ENCODE results near the gene KCNQ1. TPM values are rescaled to one million over a fixed set of nuclear protein-coding genes. Genes with fewer than 3 reads are reported as not detected.

KCNQ1 gene
- total and polyA plus RNA-seq, 9 of the 15 experiments (the other 6 are each of a cell fraction or from before 2014, with no cell fraction given): 0.44 TPM; not detected in 8

DNA sequence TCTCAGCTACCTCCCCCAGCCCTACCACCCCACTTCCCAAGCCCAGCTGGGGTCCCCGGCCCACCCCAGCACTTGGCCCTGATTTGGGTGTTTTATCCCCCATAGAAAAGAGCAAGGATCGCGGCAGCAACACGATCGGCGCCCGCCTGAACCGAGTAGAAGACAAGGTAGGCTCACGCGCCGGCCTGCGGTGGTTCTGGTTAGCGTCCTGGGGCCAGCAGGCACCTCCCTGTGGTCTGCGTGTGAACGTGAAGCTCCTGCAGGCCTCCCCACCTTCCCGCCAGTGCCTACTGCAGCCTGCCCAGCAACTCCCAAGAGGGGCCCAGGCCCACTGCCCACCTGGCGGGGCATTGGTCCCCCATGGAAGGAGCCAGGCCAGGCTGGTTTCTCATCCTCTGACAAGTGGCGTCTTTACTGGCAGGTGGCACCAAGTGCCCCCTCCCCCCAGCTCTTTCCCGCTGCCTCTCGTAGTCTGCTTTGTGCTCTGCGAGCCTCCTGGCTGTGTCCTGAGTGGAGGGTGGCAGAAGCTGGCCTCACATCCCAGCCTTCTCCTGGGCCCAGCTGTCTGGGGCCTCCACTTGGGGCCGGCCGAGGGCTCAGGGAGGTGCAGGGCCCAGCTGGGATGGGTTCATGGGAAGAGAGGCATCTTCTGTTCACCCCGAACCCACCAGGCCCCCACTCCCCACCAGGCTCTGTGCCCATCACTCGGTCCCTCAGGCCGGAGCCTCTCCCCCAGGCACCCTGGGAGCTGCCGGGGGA lies 333.2 kb downstream of the KCNQ1 start (continued):
- TF ChIP-seq, protein P1, sequence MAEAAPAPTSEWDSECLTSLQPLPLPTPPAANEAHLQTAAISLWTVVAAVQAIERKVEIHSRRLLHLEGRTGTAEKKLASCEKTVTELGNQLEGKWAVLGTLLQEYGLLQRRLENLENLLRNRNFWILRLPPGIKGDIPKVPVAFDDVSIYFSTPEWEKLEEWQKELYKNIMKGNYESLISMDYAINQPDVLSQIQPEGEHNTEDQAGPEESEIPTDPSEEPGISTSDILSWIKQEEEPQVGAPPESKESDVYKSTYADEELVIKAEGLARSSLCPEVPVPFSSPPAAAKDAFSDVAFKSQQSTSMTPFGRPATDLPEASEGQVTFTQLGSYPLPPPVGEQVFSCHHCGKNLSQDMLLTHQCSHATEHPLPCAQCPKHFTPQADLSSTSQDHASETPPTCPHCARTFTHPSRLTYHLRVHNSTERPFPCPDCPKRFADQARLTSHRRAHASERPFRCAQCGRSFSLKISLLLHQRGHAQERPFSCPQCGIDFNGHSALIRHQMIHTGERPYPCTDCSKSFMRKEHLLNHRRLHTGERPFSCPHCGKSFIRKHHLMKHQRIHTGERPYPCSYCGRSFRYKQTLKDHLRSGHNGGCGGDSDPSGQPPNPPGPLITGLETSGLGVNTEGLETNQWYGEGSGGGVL (CRISPR knock-in tag; IDR thresholded peaks at IDR 0.05): no peak
- TF ChIP-seq HMGN3 (IDR thresholded peaks at IDR 0.05; ENCODE audit: borderline replicate concordance, extremely low read depth, insufficient read length, low read depth, low read length) (no peak), ETV5 (CRISPR knock-in tag; IDR thresholded peaks at IDR 0.05; ENCODE audit: low read depth) (no peak), CBFA2T3 (IDR thresholded peaks at IDR 0.05) (no peak), KLF13 (tag; IDR thresholded peaks at IDR 0.05; ENCODE audit: borderline replicate concordance, low read depth) (no peak), FOXK2 (conservative IDR thresholded peaks at IDR 0.05 in 1 of 2, IDR thresholded peaks at IDR 0.05 in 1 of 2; ENCODE audit: low read depth in 2 of 2) (no peak), NBN (IDR thresholded peaks at IDR 0.05; ENCODE audit: low read depth) (no peak), SMARCB1 (IDR thresholded peaks at IDR 0.05; ENCODE audit: insufficient read length, low read depth) (no peak), CBX5 (IDR thresholded peaks at IDR 0.05; ENCODE audit: borderline replicate concordance, low read depth) (no peak), ZNF224 (CRISPR knock-in tag; IDR thresholded peaks at IDR 0.05) (no peak), SMAD1 (IDR thresholded peaks at IDR 0.05; ENCODE audit: low read depth, low read length, partially characterized antibody) (no peak), ATF7 (IDR thresholded peaks at IDR 0.05) (no peak), ZSCAN29 (IDR thresholded peaks at IDR 0.05) (no peak), CHD1 (IDR thresholded peaks at IDR 0.05; ENCODE audit: low read length) (no peak), PHF20 (IDR thresholded peaks at IDR 0.05; ENCODE audit: partially characterized antibody) (no peak), KAT2B (IDR thresholded peaks at IDR 0.05; ENCODE audit: low read depth, low read length) (no peak), ZNF436 (CRISPR knock-in tag; IDR thresholded peaks at IDR 0.05) (no peak), ZFP1 (CRISPR knock-in tag; IDR thresholded peaks at IDR 0.05) (no peak)
- TF ChIP-seq, protein P2, sequence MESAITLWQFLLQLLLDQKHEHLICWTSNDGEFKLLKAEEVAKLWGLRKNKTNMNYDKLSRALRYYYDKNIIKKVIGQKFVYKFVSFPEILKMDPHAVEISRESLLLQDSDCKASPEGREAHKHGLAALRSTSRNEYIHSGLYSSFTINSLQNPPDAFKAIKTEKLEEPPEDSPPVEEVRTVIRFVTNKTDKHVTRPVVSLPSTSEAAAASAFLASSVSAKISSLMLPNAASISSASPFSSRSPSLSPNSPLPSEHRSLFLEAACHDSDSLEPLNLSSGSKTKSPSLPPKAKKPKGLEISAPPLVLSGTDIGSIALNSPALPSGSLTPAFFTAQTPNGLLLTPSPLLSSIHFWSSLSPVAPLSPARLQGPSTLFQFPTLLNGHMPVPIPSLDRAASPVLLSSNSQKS (CRISPR knock-in tag; IDR thresholded peaks at IDR 0.05): no peak
- TF ChIP-seq, protein P3, sequence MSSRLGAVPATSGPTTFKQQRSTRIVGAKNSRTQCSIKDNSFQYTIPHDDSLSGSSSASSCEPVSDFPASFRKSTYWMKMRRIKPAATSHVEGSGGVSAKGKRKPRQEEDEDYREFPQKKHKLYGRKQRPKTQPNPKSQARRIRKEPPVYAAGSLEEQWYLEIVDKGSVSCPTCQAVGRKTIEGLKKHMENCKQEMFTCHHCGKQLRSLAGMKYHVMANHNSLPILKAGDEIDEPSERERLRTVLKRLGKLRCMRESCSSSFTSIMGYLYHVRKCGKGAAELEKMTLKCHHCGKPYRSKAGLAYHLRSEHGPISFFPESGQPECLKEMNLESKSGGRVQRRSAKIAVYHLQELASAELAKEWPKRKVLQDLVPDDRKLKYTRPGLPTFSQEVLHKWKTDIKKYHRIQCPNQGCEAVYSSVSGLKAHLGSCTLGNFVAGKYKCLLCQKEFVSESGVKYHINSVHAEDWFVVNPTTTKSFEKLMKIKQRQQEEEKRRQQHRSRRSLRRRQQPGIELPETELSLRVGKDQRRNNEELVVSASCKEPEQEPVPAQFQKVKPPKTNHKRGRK (tag; IDR thresholded peaks at IDR 0.05): no peak
- TF ChIP-seq, protein P4, sequence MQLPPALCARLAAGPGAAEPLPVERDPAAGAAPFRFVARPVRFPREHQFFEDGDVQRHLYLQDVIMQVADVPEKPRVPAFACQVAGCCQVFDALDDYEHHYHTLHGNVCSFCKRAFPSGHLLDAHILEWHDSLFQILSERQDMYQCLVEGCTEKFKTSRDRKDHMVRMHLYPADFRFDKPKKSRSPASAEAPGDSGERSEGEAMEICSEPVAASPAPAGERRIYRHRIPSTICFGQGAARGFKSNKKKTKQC (CRISPR knock-in tag; IDR thresholded peaks at IDR 0.05): no peak
- TF ChIP-seq, protein P5, sequence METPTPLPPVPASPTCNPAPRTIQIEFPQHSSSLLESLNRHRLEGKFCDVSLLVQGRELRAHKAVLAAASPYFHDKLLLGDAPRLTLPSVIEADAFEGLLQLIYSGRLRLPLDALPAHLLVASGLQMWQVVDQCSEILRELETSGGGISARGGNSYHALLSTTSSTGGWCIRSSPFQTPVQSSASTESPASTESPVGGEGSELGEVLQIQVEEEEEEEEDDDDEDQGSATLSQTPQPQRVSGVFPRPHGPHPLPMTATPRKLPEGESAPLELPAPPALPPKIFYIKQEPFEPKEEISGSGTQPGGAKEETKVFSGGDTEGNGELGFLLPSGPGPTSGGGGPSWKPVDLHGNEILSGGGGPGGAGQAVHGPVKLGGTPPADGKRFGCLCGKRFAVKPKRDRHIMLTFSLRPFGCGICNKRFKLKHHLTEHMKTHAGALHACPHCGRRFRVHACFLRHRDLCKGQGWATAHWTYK (CRISPR knock-in tag; IDR thresholded peaks at IDR 0.05): no peak
